Hippocampal formation (tissue), 2 donors: ENCODE data around the gene CASTOR1.

Source experiments
- DNase-seq, 2 donors: peaks; one replicate each; lab custom pipeline; 2025; lab: John Stamatoyannopoulos, UW

Gene CASTOR1

GRCh38 chr22:30265131-30265720 lies 24.1 kb downstream of the CASTOR1 start:
- no peak for DNase-seq

GRCh38 chr22:30263883-30264282 lies 25.4 kb downstream of the CASTOR1 start:
- no peak for DNase-seq

GRCh38 chr22:30262917-30263741 lies 26.2 kb downstream of the CASTOR1 start:
- DNase-seq, result peak in 1 of 2 donors; percentile 27

- no peak for DNase-seq
These were observed 27.2 kb downstream of the CASTOR1 start for GRCh38 chr22:30262112-30262511.

GRCh38 chr22:30261134-30261533 lies 28.2 kb downstream of the CASTOR1 start:
- DNase-seq, result no peak

- DNase-seq, result no peak
These were observed 28.6 kb downstream of the CASTOR1 start for GRCh38 chr22:30260682-30261081.

GRCh38 chr22:30260276-30260675 lies 29.0 kb downstream of the CASTOR1 start:
- no peak for DNase-seq

- DNase-seq, result no peak
These were observed 35.0 kb downstream of the CASTOR1 start for GRCh38 chr22:30254314-30254713.

GRCh38 chr22:30253205-30253852 lies 36.0 kb downstream of the CASTOR1 start:
- peak in 1 of 2 donors; percentile 72 for DNase-seq

- DNase-seq, result no peak
These were observed 36.7 kb downstream of the CASTOR1 start for GRCh38 chr22:30252411-30253204.

GRCh38 chr22:30251711-30252110 lies 37.6 kb downstream of the CASTOR1 start:
- DNase-seq, result no peak

GRCh38 chr22:30250661-30251267 lies 38.5 kb downstream of the CASTOR1 start:
- DNase-seq, result no peak

- DNase-seq, result no peak
These were observed 39.2 kb downstream of the CASTOR1 start for GRCh38 chr22:30250039-30250565.

- DNase-seq, result no peak
These were observed 40.0 kb downstream of the CASTOR1 start for GRCh38 chr22:30249049-30250038.

GRCh38 chr22:30248484-30248883 lies 40.8 kb downstream of the CASTOR1 start:
- DNase-seq, result no peak

GRCh38 chr22:30247974-30248373 lies 41.3 kb downstream of the CASTOR1 start:
- no peak for DNase-seq

GRCh38 chr22:30247561-30247960 lies 41.7 kb downstream of the CASTOR1 start:
- no peak for DNase-seq

- DNase-seq, result no peak
These were observed 42.4 kb downstream of the CASTOR1 start for GRCh38 chr22:30246814-30247376.

- DNase-seq, result no peak
These were observed 43.1 kb downstream of the CASTOR1 start, which contains the start of gene LIF for GRCh38 chr22:30245985-30246813. TSS of gene LIF (minus strand) at chr22:30246759. CDS start at chr22:30246695, 64 bp downstream.
